ENCODE data around the gene KCNJ10.

The KCNJ10 gene

DNA sequence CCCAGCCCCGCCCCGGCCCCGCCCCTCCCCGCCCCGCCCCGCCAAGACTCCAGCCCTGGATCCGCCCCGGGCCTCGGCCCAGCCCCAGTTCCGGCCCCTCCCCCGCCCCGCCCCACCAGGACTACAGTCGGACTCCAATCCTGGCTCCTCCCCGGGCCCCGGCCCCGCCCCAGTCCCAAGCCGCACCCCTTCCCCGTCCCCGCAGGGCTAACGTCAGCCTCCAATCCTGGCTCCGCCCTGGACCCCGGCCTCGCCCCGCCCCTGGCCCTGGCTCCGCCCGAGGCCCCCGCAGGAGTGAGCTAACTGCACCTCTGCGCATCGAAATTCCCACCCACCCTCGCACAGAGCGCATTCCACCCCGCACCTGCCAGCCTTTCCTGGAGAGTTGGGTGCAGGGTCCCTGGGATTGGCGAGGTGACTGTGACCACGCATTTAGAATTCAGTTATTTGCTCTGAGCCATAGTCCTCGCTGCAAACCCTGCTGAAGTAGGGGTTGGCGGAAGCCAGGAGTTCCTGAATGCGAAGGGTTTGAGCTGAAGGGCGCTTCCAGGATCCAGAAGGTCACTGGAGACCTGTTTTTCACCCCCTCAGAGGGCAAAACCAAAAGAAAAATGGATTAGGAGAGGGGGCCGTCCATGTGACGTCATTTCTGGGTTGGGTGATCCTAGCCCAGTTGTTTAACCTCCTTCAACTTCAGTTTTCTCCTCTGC is 29.0 kb upstream of the KCNJ10 start:
- peak; percentile 95 to 98 (median 95) for DNase-seq (ENCODE audit: low read depth in 3 of 3)

DNA sequence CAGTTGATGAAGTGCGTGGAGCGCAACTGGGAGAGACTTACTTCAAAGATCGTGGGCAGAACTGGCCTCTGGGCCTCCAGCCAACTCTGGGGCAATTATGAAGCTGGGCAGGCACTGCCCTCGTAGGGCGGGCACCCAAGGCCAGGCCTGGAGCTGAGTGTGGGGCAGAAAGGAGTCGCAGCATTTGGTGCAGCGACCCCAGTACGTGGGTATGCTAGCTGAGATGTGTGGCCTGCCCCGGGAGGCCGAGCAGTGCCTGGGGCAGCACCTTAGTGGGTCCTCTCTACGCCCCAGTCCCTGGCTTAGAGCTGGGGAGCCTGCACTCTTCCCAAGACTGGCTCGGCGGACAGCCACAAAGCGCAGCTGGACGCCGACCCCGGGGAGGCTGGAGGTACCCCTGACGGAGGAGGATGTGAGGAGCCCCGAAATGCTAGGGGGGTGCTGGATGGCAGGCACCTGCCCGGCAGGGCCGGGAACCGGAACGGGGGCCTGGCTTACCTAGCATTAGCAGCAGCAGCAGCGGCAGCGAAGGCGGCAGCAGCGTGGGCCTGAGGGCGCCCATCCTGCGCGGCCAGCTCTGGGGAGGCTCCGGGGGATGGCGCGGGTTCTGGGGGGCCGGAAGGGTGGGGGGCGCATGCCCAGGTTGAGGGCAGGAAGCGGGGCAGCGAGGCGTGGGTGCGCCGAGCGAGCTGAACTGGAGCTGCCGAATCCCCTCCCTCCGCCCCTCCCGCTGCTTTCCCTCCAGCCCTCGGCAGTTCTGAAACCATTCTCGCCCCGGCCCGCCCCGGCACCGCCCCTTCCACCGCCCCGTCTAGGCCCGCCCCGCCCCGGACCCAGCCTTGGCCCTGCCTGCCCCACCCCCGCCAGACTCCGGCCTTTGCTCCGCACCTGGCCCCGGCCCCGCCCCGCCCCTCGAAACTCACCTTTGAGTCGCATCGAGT is 28.2 kb upstream of the KCNJ10 start, which contains the start of gene IGSF8:
IGSF8 (minus strand) TSS at position 709 of the 941 bp plus-strand sequence; CDS start at position 562, 147 bp downstream.
- peak; percentile 85 to 95 (median 86) for DNase-seq (ENCODE audit: low read depth in 3 of 3)

DNA sequence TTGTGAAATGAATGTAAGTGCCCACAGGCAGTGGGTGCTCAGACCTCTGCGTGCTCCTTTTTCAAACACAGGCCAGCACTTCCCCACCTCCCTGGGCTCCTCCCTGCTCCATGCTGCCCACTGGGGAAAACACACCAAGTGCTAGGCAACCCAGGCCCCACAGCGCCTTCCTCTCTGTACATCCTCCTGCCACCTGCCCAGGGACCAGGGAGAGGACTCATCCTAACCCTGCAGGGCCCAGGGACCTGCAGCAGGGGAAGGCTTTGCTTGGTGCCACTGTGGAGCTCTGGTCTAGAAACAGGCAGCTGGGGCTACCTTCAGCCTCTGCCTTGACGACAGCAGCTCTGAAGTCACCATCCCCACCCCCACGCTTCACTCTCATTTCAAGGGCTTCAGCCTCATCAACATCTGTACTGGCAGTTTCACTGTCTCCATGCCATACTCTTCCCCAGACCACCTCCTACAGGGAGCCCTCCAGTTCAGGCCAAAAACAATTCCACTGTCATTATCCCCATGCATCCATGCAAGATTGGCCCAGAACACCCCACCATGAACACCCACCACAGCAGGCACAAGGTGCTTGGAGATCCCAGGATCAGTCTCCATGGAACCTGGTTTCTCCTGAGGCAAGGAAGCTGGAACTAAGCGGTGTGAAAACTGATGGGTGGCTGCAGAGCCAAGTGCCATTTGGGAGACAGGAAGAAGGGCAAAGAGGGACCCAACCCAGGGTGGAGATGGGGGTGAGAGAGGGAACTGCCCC is 27.4 kb upstream of the KCNJ10 start:
- peak in 1 of 3 donors; percentile 48 for DNase-seq (ENCODE audit: low read depth in 3 of 3)

DNA sequence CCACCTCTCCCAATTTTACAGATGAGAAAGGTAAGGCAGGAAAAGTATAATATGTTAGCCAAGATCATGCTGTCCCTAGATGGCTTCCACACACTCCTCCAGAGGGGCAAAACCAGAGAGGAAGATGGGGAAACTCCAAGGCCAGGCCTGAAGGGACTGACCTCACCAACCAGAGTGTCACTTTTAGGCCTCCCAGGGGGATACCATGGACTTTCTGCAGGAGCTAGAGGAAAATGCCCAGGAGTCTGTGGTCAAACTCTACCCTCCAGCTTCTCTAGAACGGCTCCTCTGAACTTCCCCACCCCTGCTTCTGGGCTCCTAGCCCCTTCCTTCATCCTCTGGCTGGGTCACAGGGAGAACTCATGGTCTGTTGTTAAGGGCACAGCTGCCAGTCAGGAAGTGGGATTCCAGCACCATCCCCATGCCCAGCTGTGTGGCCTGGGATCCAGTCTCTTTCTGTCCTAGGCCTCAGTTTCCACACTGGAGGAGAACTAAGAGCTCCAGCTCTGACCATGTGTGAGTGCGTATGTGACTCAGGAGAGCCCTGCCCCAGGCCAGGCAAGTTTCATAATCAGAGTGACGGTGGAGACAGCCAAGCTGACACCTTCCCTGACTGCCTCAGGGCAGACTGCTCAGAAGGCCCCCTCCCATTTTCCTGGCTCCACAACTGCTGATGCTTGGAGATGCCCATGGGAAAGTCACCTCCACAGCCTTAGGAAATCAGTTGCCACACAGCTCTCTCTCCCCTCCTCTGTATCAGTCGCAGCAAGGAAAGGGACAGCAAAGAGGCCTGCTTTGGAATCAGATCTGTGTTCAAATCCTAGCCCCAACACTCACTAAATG is 26.5 kb upstream of the KCNJ10 start:
- no peak for DNase-seq (ENCODE audit: low read depth in 3 of 3)

DNA sequence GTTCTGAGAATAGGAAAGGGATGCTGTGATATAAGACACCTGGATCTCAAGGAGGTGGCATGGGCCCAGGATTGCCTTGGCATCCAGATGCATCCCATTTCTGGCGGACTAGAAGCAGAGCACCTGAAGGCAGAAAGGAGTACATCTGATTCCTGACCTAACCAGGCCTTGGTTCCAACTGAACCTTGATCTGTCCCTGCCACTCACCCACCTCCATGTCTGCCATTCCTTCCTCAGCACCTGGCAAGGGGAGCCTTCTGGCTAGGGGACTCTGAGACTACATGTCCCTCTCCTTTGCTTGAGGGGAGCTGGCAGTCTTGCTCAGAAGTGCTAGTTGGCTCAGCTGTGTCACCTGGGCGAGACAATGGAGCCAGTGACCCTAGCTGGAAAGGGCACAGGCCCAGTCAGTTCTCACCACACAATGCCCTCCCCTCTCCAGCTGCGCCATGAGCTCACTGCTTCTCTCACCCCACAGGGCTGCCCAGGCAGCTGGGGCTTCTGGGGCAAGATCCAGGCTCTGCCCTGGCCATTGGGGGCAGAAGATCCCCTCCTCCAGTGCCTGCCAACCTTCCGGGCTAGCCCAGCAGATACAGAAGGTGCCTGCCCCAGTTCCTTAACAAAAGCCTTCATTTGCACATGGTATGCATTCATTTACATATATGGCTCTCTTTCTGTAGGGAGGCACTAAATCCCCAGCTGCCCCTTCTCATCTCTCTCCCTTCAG is 25.6 kb upstream of the KCNJ10 start:
- no peak for DNase-seq (ENCODE audit: low read depth in 3 of 3)

DNA sequence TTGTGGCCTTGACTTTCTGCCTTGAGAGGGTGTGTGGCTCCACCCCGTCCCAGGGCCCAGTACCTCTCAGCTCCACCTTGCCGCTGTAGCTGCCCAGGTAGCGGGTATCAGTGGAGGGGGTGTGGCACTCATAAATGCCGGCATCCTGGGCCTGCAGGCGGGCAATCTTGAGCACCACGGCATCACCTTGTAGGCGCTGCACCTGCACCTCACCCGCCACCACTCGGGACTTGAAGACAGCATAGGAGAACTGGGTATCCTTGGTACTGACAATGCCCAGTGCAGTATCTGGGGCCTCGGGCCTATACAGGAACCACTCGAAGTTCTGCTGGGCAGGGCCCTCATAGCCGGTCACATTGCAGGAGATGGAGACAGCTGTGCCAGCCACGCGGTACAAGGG is 24.8 kb upstream of the KCNJ10 start:
- no peak for DNase-seq (ENCODE audit: low read depth in 3 of 3)

DNA sequence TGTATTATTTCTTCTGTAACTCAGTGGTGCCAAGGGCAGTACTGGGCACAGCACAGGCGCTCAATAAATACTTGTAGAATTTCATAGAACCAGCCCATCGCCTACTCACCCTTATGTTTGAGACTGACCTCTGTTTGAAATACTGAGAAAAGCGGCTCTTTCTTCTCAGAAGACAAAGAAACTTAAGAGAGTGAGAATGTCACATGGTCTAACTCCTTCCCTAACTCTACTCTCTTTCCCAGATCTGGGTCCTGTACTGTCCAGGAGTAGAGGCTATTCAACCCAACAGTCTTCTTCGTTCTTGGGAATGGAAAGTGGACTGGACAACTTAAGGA is 24.3 kb upstream of the KCNJ10 start:
- no peak for DNase-seq (ENCODE audit: low read depth in 3 of 3)

DNA sequence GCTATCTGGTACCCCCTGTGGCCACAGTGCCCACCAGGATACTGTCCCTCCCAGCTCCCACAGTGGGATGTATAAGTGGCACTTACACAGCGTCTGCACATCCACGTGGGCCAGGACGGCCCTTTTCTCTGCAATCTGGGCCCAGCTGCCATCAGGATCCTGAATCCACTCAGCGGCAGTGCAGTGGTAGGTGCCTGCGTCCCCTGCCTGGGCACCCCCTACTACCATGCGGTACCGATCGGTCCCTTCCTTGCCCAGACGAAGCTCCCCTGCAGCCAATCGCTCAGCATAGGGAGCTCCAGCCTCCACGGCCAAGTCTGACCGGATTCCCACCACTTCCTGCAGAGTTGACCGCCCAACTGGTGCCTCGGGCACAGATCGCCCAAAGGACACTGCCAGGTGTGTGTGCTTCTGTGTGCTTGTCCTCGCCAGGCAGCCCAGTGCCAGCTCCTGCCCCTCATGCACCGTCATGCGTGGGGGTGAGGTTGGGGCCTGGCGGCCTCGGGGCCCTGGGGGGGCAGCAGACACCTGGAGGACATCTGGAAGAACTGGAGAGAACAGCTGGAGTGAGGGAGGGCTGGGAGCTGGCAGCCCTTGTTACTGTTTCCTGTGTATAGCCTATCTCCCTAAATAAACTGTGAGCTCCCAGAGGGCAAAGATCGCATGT is 23.8 kb upstream of the KCNJ10 start:
- no peak for DNase-seq (ENCODE audit: low read depth in 3 of 3)

DNA sequence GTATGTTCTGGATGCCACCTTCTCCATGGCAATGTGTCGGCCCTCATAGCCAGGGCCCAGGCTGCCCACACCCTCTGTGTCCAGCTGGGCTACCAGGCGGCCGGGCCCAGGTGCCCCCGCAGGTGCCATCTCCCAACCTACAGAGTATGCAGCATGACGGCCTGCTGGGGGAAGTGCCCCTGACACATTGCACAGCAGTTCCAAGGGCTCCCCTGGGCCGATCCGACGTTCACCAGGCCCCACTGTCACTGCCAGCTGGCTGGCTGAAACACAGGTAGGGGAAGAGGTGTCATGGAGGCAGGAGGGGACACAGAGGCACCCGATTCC is 23.1 kb upstream of the KCNJ10 start:
- no peak for DNase-seq (ENCODE audit: low read depth in 3 of 3)

DNA sequence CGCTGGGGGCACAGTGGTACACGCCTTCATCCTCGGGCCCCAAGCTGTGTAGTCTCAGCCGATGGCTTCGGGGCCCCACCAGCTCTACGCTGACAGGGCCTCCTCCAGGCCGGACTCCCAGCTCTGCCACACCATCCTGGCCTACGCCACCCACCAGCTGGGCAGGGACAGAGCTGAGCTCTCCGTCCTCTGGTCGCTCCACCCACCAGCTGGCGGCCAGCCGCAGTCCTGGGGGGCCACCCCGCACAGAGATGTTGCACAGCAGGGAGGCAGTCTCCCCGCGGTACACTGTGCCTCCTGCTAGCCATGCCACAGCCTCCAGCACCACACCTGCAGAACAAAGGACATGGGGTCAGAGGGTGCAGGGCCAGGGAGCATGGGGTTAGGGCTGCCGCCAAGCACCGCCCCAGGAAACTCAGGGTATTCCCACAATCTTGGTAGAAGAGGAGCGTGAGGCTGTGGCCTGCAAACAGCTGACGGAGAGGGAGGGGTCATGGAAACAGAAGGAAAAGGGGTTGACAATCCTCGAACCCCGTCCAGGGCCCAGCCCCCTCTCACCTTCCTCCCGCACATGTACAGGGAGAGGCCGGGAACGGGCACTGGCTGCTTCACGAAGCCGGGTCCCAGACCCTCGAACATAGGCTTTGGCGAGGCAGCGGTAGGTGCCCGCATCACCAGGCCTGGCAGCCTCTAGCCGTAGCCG is 22.6 kb upstream of the KCNJ10 start:
- DNase-seq (ENCODE audit: low read depth in 3 of 3): no peak

DNA sequence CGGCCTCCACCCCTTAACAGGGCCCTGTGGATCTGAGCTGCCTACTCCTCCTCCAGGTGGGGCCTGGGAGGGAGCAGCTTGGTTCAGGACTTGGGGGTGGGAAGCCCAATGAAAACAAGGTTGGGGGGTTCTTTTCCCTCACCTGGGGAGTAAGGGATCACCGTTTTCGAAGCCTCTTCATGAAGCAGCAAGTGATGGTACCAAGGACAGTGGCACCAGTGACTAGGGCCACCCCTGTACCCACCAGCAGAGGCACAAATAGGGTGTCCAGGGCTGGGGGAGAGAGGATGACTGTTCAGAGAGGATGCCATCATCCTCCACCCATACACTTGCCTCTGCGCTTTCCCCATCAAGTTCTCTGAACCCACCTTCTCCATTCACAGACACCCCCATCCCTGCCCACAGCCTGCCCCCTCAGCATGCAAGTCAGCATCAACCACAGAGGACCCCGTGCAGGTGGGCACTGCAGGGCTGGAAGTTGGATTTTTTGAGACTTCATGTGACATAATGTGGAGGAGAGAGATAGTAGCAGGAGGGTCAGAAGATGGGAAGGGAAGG is 21.8 kb upstream of the KCNJ10 start:
- DNase-seq (ENCODE audit: low read depth in 3 of 3): no peak

DNA sequence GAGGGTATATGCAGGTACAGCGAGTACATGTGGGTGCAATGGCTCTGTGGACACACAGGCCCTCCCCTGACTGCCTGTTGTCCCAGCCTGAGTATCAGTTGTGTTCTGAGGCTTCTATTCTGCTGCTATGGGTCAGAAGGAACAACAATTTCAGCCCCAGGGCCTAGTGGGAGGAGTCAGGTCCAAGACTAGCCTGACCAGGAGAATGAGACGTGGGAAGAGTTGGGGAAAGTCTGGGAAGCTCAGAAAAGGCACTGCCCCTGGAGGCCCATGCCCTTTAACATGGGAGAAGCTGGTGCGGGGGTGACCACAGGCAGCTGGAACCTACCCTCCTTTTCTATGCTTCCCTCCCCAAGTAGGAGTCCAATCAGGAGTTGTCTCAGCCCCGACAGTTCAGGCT is 20.8 kb upstream of the KCNJ10 start:
- no peak for DNase-seq (ENCODE audit: low read depth in 3 of 3)

DNA sequence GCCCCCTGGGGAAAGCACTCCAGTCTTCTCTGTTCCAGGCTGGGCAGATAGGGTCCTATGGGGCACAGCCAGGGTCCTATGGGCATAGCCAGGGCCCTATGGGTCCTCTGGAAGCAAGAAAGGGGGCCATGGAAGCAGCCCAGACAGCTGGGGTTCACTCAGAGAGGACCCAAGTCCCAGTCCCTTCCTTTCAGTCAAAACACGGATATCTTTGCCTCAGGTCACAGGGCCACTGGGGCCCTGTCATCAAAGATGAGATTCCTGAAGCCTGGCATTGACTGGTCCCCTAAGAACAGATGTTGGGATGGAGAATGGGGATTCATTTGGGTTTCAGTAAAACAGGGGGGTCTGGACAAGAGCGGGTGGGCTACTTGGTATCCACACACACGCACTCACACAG is 19.9 kb upstream of the KCNJ10 start:
- DNase-seq (ENCODE audit: low read depth in 3 of 3): no peak

DNA sequence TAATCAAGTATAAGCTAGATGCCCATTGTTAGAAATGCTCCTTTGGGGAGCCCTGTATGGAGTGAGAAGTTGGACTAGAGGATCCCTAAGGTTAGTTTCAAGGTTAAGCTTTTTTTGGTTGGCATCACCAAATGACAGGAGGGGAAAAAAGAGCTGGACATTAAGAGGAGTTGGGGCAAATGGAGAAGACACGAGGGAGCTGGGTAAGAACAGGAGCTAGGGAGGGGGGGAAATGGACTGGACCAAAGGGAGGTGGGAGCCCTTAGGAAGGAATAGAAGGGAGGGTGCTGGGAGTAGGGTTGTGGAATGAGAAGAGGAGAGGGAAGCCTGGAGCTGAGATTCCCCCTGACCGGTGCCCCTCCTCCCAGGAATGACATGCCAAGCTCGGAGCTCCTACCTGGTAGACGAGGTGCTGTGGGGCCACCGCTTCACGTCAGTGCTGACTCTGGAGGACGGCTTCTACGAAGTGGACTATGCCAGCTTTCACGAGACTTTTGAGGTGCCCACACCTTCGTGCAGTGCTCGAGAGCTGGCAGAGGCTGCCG is 17.2 kb upstream of the KCNJ10 start:
- DNase-seq (ENCODE audit: low read depth in 3 of 3): no peak

DNA sequence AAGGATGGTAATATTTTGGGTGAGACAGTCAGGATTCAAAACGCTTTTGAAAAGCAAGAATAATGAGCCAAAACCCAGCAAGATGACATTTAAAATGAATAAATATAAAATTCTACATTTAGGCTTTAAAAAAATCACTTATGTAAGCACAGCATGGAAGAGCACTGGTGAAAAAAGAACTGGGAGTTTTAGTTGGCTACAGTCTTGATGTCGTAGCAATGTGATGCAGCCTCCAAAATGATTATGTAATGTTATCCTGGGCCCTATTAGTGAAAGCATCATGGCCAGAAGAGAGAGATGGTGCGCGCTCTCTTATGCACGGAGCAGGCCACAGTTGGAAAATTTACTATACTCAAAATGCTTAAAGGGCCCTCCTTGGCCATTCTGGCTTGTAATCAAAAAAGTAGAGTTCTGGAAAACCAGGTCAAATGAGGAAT is 16.5 kb upstream of the KCNJ10 start:
- DNase-seq (ENCODE audit: low read depth in 3 of 3): no peak

DNA sequence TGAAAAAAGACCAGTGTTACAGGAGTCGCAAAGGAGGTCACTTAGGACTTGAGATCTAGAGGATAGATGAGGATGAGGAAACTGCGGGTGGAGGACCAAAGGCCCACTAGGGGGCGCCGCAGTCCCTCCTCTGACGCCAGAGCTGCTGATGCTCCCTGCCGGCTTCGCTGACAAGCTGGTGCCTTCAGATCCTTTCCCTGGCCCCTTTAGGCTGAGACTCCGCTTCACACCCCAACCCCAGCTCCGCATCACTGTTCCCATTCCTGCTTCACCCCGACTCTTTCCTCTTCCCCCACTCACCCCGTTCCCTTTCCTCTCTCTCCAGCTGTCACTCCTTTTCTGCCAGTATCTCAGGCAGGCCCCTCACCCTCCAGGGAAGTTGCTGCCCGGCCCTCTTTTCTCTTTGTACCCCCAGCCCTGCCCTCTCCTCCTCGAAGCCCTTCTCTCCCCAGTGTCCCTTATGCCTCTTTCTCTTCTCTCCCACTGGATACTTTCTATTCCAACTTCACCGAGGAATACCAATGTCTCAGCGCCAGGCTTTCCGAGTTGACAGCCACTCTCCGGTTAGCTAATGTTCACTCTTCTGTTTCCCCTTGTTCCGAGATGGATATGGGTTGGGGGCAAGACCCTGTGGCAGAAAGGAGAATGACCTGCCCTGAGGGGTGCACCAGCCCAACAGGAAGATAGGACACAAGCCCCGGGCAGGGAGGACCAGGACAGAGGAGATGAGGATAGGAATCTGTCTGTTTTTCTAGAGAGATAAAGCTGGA is 15.9 kb upstream of the KCNJ10 start:
- DNase-seq (ENCODE audit: low read depth in 3 of 3): peak; percentile 61 to 75 (median 68)

DNA sequence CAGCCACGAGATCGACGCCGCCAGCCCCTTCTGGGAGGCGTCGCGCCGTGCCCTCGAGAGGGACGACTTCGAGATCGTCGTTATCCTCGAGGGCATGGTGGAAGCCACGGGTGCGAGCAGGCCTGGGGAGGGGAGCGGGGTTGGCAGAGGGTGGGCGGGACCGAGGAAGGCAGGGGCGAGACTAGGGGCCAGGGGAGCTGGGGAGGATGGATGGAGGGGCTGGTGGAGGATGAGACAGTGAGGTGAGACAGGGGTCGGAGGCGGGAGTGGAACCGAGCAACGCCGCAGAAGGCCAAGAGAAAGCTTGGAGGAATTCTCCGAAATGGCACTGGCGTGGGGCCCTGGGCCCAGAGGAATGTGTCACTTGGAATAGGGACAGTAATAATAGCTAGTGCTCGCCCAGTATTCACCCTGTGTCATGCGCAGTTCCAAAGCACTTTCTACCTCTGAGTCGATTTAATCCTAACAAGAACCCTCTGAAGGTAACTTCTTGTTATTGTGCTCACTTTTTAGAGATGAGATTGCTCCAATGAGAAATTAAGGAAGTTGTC is 14.9 kb upstream of the KCNJ10 start:
- DNase-seq (ENCODE audit: low read depth in 3 of 3): no peak

Data from stimulated activated CD4-positive, alpha-beta T cell treated with anti-CD3 and anti-CD28 coated beads, TNF-alpha, amount 100 ng/mL, for 48 hours (primary cell).